HG02571 (cell line): ENCODE data around the gene CEP131.

Experiments used
- ATAC-seq: cut with Tn5 transposase; IDR thresholded peaks from one replicate; pipeline ENCODE4 v1.9.1; 2021; ENCODE audit warnings: mild to moderate bottlenecking, moderate library complexity; ENCODE audit not compliant: unreplicated experiment

The CEP131 gene

DNA sequence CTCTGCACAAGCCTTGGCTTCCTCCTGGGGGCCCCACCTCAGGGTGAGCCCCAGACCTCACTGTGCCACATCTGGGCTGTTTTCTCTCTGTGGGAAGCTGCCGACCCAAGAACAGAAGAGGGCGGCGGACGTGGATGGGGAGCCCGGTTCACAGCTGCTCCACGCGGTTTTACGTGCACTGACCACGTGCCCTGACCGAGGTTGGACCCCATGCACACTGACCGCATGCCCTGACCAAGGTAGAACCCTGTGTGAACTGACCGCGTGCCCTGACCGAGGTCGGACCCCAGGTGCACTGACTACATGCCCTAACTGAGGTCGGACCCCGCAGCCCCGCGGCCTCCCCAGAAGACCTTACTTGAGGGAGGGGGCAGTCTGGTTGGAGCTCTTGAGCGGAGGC, 19.6 kb downstream of the CEP131 start:
- no peak for ATAC-seq

DNA sequence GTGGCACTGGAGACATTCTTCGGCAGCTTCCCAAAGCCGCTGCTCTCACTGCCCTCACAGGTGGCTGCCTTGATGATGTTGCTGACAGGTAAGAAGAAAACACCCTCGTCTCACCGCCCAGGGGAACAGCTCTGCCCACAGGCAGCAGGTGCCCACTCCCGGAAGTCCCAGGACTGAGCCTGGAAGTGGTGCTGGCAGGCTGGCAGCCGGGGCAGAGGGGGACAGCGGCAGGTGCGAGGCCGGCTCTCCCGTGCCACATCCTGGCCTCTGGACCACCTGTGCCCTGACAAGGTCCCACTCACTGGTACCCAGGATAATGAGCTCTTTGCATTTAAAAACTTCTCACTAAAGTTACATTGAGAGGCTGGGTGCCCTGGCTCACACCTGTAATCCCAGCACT, 20.4 kb downstream of the CEP131 start:
- ATAC-seq: no peak

DNA sequence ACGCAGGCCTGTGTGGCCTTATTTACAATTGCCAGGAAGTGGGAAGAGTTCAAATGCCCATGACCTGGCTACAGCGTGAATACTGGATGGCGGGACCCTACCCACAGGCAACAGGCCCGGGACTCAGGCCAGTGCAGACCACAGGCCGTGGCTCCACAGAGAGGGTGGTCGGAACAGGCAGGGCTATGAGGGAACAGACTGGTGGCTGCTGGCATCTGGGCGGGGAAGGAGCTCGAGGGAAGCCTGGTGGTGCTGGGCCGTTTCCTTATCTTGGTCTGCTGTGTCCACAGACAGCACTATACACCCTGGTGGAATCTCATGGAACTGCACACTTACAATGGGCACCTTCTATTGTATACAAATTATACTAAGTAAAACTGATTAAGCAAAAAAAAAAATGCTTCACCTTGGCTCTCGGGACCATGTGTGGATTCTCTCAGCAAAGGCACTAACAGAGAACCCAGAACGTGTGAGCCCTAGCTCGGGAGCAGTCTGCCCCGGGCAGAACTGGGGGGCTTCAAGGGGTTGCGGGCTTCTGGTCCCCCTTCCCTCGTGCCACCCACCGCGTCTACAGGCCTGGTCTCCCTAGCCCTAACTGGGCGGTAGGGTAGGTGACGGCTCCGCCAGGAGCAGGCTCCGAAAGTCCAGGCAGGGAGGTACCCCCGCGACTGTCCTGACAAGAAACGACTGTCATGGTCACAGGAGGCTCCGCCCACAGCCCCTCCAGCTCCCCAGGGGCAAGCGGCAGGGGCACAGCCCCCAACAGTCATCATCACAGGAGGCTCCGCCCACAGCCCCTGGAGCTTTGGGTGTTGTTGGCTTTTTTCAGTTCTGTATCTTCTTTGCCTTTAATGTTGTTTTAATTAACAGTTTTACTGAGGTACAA, 21.8 kb downstream of the CEP131 start:
- ATAC-seq: no peak

DNA sequence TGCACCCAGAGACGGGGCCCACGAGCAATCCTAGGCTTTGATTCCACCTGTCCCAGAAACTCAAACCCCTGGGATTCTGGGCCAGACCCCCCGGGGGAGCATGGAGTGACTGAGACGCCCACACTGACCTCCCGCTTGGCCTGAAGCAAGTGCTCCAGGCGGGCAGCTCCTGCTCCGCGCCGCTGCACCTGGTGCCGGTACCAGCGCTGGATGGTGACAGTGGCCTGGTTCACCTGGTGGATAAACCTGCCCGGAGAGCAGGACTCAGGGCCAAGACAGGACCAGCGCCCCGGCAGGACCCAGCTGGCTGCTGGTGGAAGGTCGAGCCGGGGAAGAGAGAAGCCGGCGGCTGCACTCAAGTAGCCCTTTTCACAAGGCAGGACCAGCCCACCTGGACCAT, 22.6 kb downstream of the CEP131 start:
- no peak for ATAC-seq

DNA sequence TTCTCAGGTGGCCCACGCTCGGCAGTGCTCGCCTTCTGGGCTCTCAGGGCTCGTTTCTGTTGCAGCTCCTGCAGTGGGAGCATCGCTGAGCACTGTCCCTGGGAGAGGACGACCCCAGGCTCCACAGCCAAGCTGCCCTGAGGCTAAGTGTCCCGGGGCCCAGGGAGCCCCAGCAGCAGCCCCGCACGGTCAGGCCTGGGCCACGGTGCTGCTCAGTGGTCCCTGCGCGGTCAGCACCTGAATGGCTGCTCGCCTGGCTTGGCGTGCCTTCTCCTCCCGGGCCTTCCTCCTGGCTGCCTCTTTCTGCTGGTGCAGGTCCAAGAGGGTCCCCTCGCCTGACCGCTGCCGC, 23.3 kb downstream of the CEP131 start:
- ATAC-seq: no peak

DNA sequence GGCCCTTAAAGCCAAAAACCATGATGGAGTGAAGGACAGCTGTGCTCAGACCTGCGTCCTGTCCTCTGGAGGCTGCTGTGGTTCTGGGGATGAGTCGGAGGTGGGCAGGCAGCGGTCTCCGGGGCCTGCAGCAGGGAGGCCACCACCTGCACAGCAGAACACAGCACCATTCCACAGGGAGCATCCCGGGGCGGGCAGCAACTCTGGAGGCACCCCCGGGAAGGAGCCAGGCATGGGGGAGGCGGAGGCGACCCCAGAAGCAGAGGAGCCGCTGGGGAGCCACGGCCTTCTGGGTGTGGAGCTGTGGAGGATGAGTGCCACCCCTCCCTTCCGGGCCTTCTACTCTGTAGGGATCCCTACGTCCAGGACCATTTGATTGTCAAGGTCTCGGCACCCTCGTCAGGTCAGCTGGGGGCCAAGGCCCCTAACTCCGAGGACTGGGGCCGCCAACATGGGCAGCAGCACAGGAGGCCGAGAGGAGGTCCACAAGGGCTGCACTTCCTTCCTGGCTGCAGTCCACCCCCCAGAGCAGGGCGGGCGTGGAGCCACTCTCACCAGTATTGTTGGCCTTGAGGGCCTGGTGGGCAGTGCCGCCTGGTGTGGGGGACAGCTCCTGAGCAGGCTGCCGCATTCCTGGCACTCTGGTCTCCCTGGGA, 23.8 kb downstream of the CEP131 start:
- no peak for ATAC-seq

DNA sequence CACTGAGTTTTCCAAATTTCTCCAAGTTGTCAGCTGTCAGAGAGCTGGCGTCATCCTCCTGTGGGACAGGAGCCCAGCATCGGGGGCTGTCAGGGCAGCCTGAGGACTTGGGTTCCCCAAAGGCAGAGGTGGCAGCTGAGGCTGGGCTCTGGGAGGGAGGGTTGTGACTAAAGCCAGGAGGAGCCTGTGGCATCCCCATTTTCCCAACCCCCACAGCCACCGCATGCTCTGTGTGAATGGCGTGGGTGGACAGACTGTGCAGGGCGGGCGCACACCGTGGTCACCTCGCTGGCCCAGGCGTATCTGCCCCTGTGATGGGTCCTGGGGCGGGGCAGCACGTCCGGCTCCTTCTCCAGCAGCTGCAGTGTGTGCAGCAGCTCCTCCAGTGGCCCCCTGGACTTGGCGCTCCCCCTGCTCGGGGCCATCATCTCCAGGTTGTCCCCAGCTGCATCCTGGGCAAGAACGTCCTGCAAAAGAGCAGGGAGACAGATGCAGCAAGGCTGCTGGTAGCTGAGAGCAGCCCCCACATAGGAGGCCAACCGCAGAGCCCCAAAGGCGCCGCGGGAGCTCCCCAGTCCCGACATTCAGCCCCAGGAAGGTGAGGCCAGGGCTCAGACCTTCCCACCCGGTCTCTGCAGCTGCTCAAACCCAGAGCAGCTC, 24.8 kb downstream of the CEP131 start:
- no peak for ATAC-seq

DNA sequence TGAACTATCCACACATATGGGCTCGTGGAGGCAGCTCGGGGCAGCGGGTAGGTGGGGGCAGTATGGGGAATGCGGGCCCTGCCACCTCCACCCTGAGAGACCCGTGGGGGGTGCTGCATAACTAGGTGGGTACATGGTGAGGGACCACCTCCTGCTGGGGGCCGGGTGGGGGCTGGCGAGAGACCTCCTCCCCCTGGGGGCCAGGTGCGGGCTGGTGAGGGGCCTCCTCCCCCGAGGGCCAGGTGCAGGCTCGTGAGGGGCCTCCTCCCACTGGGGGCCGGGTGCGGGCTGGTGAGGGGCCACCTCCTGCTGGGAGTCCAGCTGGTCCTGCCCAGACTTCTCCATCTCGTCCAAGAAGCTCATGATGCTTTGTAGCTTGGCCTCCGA, 25.4 kb downstream of the CEP131 start:
- ATAC-seq: no peak

DNA sequence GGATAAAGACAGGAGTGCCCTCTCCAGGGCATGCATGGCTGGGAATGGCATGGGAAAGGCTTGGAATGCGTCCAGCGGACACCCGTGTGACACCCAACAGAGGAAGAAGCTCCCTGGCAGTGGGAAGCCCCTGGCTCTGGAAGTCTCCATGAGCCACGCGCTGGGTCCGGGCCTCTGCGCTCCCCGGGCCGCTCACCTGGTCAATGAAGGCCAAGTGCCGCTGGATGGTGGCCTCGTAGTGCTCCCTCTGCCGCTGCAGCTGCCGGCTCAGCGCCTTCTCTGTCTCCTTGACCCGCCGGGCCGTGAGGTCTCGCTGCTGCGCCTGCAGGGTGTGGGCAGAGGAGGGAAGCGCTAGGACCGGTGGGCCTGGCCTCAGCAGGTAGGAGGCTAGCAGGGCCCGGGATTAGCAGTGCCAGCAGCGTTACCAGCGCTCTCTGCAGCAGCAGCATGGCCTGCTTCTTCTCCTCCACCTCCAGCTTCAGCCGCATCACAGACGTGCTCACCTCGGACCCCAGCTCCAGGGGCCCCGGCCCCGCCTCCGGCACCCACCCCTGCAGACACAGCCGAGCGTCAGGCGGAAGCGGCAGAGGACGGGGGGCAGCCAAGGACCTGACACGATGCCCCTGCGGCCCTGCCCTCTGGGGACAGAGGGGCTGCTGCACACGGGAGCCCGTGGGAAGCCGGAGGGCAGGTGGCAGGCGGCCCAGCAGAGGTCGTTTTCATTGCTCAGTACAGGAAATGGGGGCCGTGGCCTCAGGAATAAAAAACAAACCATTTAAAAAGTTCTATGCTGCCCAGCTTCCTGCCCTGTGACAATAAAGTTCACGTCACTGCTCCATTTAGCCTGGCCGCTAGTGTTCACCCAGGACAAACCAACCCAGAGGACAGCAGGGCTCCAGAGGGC, 26.0 kb downstream of the CEP131 start:
- no peak for ATAC-seq

DNA sequence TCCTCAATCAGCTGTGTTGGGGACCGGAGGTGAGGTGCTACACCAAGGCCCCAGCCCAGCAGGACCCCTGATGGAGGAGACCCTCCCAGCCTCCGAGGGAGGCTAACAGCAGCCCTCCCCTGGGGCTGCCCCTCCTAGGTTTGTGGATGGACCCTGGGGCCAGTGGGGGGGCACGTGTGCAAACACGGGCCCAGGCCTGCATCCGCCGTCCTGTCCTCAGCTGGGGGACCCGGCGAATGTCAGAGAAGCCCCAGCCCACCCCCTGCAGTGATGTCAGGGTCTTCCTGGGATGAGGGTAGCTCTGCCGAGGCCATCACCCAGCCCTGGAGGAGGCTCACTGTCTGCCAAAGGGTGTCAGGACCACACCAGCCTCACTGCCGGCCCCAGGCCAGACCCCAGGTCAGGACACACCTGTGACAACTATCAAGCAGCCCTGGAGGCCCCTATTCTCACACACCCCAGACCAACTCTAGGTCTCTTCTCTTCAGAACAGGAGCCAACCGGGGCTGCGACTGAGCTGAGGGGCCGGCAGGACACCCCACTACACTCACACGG, 26.7 kb downstream of the CEP131 start:
- no peak for ATAC-seq

DNA sequence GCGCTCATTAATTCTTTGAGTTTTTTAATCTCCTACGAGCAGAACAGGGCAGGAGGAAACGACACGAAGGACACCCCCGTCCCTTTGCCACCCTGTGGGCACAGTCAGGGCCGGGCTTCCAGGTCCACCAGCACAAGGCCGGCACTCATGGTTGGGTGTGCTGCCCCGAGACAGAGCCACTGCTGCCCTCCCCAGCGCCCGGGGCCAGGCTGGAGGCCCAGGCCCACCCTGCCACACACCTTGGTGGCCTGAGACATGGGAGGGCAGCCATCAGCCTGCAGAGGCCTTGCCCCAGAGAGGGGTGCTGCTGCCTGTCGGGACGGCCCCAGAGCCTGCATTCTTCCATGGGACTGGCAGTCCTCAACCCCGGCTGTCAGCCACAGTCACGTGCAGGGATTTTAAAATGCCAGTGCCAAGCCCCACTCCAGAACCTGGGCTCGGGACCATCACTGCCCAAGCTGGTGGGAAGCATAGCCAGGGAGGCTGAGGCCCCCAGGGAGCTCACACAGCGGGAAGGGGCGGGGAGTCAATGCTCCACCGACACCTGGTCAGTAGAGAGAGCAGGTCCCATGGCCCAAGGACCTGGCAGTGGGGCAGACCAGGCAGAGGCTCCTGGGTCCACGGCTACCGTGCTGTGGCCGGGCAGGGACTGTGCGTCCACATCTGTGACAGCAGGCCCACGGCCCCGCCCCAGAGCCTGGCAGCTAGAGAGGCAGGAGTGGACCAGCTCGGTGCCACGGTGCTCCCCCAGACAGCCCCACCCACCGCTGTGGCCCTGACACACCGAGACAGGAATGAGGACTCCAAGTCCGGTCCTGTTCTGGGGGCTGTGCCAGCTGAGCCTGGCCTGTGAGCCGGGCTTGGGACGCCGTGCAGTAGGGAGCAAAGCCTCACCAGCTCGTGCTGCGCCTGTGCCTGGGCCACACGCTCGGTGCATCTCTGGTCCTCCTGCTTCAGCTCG, 27.5 kb downstream of the CEP131 start:
- ATAC-seq: no peak

DNA sequence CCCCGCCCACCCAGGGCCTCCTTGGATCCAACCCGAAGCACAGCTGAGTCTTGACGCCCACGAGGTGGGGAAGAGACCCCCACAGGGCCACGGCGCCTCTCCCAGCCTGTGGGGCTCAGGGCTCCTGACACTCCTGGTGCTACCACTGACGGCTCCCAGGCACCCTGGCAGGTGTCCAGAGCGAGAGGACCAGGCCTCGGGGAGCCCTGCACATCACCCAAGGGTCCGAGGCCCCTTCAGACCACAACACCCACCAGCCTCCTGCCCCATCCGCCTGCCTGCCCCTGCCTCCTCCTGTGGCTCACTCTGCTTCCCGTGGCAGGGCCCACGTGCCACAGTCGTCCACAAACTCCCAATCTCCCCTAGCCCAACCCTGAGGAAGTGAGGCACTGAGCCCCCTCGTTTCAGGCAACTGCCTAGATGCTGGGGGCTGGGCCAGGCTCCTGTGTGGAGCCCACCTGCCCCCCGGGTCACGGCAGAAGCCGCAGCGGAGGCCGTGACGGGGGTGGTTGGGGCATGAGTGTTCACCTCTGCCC, 28.5 kb downstream of the CEP131 start:
- ATAC-seq: no peak

DNA sequence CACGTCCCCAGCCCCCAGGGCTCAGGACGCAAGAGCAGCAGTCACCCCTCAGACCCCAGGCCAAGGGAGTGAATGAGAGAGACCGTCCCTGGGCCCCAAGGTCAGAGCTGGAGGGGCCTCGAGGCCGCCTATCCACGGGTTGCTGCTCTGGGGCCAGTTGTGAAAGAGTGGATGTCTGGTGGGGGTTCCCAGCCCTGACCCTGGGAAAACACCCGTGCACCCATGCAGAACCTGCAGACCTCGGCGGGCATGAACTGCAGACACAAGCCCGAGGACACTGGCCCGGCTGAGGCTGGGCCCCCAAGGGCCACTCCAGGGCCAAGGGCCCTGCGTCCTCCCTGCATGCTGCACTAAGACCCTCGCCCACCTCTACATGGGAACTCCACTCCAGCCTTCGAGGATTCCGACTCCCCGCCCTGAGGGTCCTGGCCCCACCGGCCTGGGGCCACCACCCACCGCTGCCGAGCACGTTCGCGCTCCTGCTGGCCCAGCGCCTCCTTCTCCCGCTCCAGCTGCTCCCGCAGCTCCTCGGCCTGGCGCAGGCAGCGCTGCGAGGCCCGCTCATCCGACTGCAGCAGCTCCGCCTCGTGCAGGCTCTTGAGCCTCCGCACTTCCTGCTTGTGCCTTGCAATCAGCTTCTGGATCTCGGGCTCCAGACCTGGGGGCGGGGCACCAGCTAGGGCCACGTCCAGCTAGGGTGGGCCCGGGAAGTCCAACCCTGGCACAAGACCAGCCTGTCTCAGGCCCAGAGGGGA, 29.1 kb downstream of the CEP131 start:
- ATAC-seq: no peak

DNA sequence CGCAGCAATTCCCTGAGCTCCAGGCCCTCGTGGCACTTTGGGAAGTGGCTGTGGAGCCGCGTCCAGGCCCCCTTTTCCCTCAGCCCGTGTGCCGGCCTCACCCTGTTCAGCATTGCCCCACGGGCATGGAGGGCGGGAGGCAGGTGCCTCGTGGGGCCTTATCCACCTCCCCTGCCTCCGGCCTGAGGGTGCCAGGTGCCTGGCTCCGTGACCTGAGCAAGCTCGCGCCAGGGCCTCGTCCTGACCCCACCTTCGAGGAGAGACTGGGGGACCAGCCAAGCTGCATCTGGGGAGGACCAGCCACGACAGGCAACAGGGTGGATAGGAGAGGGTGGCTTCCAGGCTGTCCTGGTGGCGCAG, 29.7 kb downstream of the CEP131 start:
- ATAC-seq: no peak

DNA sequence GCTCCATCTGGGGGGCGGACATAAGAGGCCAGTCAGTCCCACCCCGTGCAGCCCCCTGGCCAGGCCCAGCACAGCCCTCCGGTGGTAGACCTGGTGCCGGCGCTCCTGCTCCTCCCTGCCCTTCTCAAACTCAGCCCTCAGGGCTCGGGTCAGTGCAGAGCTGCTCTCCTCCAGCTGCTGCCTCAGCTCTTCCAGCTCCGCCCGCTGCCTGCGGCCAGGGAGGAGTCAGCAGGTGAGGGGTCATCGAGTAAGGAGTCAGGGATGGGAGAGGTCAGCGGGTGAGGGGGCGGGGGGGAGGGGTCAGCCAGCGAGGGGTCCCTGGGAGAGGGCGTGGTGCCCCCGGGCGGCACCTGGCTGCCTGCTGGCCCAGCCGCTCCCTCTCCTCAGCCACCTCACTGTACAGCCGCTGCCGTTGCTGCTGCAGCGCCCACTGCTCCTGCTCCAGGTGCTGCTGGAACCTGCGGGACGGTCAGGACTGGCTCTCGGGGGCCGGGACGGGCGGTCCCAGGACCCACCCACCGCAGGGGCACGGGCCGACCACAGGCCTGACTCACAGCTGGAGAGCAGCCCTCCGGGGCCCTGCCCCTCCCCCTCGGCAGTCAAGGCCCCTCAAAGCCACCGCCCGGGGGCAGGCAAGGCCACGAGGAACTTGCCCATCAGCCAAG, 30.2 kb downstream of the CEP131 start:
- ATAC-seq: no peak

DNA sequence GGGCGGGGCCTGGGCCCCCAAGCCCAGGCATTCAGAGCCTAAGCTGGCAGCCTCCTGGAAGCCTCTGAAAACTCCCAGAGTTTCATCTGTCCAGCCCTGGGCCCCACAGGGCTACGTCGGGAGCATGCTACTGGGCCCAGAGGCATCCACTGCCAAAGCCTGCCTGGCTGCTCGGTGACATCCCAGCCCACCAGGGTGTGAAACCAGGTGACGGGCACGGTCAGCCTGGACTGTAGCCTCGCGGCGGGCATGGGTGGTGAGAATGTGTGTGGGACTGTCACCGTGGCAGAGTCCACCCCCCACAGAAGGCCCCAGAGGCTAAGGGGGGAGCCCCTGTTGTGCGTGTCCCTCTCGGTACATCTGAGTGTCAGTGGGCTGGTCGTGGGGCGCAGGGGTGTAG, 31.1 kb downstream of the CEP131 start:
- ATAC-seq: no peak

DNA sequence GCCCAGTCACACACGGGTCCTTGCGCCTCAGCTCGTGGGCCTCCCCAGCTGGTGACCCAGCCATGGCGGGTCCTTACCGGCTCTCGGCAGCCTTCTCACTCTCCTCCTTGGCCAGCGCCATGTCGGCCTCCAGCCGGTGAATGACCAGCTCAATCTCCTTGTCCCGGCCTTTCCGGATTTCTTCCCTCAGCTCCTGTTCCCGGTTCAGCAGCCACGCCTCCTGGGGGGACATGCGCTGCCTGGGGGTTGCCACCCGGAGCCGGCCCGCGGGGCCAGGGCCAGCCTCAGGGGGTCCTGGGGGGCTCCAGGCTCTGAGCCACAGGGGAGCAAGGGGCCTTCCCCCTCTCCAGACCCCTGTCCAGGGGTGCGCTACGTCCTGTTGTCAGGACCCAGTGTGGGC, 31.6 kb downstream of the CEP131 start:
- ATAC-seq: no peak

DNA sequence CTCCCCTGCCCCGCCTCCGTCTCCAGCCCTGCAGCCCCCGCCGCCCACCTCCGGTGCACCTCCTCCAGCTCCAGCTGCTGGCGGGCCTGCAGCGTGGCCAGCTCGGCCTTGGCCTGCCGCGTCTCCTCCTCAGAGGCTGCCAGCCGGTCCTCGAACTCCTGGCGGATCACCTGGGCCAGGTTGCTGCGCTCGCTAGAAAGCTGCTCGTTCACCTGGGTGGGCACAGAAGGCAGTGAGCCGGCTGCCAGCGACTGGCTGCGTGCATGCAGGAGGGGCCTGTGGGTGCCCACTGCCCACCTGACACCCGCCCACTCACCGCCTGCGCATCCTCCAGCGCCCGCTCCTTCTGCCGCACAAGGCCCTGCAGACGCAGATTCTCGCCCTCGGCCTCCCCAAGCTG, 32.2 kb downstream of the CEP131 start:
- no peak for ATAC-seq
